GM12892 (cell line): ENCODE results near the gene CSF2.

Experiments used
- POLR2A ChIP-seq: IDR thresholded peaks from 2 replicates; pipeline ENCODE4 v1.6.1; 2011; ENCODE audit warnings: low read depth, low read length, control low read depth
- POLR2AphosphoS5 ChIP-seq: IDR thresholded peaks from 2 replicates; pipeline ENCODE4 v1.6.1; 2011; ENCODE audit warnings: low read depth, low read length, control low read depth
- TAF1 ChIP-seq: IDR thresholded peaks from 2 replicates; pipeline ENCODE4 v1.6.1; 2011; ENCODE audit warnings: low read depth, mild to moderate bottlenecking, control low read depth, low read length, borderline replicate concordance

DNA sequence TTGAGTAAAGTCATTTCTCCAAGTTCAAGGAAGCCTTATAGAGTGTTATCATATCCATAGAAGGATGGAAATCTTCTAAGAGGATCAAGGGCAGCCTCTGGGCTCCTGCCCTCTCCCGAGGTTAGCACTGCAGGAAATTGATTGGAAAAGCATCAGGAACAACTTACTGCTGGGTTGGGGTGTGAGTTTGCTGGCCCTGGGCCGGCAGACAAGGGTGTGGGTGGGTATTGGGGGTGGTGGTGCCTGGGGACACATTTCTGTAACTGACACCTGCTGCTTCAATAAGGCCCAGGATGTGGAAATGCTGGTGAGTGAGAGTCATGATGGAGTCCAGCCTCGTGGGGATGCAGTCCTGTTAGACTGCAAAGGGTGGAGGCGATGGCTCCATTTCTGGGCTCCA is 5.5 kb downstream of the CSF2 start:
- TF ChIP-seq TAF1, result no peak
- TF ChIP-seq POLR2AphosphoS5, result no peak
- no peak for TF ChIP-seq POLR2A
